Breast epithelium (tissue), 4 donors: ENCODE results near the gene CHD9. TPM values are rescaled to one million over a fixed set of nuclear protein-coding genes. Genes with fewer than 3 reads are reported as not detected.

Experiments used
- DNase-seq, 2 donors: peaks; one replicate each; pipeline ENCODE4 v3.0.0-alpha.2; 2019; ENCODE audit warnings: low spot score in 2 of 2
- H3K27ac ChIP-seq, 2 donors: fragments of 200-600 bp; sonication (generic) in 1 of 2; one replicate each; pipeline ENCODE4 v1.5.1; 2016 to 2019; ENCODE audit warnings: mild to moderate bottlenecking in 1 of 2
- H3K27me3 ChIP-seq, 2 donors: fragments of 200-600 bp; sonication (generic) in 1 of 2; one replicate each; pipeline versions ENCODE4 v1.5.1 to v1.6.0; 2017 to 2019; ENCODE audit warnings: control low read depth in 1 of 2, mild to moderate bottlenecking in 1 of 2
- H3K36me3 ChIP-seq: fragments of 200-600 bp; one replicate; pipeline ENCODE4 v1.5.1; 2019
- H3K4me1 ChIP-seq, 2 donors: fragments of 200-600 bp; sonication (generic); one replicate each; pipeline ENCODE4 v1.5.1; 2016 to 2019; ENCODE audit warnings: control low read depth in 1 of 2
- H3K4me3 ChIP-seq, 3 donors: fragments of 200-600 bp; sonication (generic); 1 replicate in 2 of 3; 2 replicates in 1 of 3; pipeline ENCODE4 v1.5.1; 2016 to 2019; ENCODE audit warnings: mild to moderate bottlenecking in 3 of 3, moderate library complexity in 2 of 3
- H3K9me3 ChIP-seq, 2 donors: fragments of 200-600 bp; sonication (generic) in 1 of 2; one replicate each; pipeline ENCODE4 v1.5.1; 2016 to 2019; ENCODE audit warnings: control low read depth in 1 of 2
- CTCF ChIP-seq, 3 donors: fragments of 450-650 bp; IDR thresholded peaks; one replicate each; pipeline ENCODE4 v1.5.1; 2016 to 2017; ENCODE audit warnings: antibody characterized with exemption in 3 of 3, mild to moderate bottlenecking in 3 of 3, moderate library complexity in 3 of 3
- POLR2A ChIP-seq: fragments of 450-650 bp; IDR thresholded peaks from one replicate; pipeline ENCODE4 v1.6.1; 2016; ENCODE audit warnings: antibody characterized with exemption, mild to moderate bottlenecking, moderate library complexity
- POLR2AphosphoS5 ChIP-seq, 3 donors: sonication (generic); formaldehyde crosslinking; IDR thresholded peaks; one replicate each; pipeline ENCODE4 v1.6.1; 2017; ENCODE audit warnings: antibody characterized with exemption in 3 of 3
- intact Hi-C: fragments of 100-400 bp; cut with DNase I; formaldehyde crosslinking; loops from one replicate; pipeline ENCODE4 v1.15.1; 2023; ENCODE audit warnings: low total_unique reads
- total RNA-seq, 3 donors: library from RNA; depleted of rRNA; stranded (reverse); fragments of >200 nt; gene quantifications; one replicate each; pipeline ENCODE4 v1.1.0, GENCODE V29; 2016

Gene CHD9
- total RNA-seq, 3 donors from 2014 or later: 93.8 to 160 (median 158) TPM

GRCh38 chr16:53090591-53091411 lies 36.0 kb downstream of the CHD9 start:
- H3K27ac ChIP-seq: peak overlapping the region; percentile 81 to 96
- intact Hi-C loops: no loop called here
- H3K36me3 ChIP-seq: no peaks in the 10 kb centered on the region
- peak; percentile 84 to 96 for DNase-seq
- no peaks in the 10 kb centered on the region for H3K27me3 ChIP-seq
- TF ChIP-seq POLR2A (no peak), POLR2AphosphoS5 (IDR thresholded peaks at IDR 0.05) (peak; percentile 85 to 95 (median 93)), CTCF (IDR thresholded peaks at IDR 0.05) (no peak)
- H3K9me3 ChIP-seq: no peaks in the 10 kb centered on the region
- H3K4me3 ChIP-seq: peak overlapping the region in 2 of 3 donors; percentile 1 to 52
- peaks cover 23 to 30% of the 10 kb centered on the region in 2 donors for H3K4me1 ChIP-seq

DNA sequence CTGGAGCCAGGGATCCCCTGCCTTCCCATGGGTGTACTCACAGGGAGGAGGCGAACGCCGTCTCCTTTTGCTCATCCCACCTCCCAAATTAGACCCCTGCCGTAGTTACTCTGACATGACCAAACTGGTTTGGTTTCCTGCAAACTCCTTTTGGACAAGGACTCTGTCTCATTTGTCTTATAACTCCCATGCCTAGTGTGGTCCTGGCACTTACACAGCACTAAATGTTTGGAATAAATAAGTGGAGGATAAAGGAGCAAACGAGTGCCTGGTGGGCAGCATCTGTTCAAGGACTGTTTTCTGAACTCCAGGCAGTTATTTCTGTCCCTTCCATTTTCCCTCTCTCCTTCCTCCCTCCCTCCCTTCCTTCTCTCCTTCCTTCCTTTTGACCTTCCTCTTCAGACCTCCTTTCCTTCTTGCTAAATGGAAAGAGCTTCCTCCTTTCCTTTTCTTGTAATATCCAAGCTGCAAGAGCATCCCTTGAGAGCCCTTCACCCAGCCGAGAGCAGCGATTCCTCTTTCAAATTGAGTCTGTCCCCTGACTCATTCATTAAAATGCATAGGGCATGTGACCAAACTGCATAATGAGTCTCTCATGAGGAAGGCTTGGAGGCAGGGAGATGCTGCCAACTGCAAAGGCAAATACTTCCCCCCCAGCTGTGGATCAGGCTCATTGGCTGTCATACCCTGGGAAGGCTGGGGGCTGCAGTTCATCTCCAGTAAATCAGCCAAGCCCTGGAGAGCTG lies 36.8 kb downstream of the CHD9 start:
- Histone ChIP-seq H3K4me1 (peaks cover 15 to 24% of the 10 kb centered on the region in 2 donors), H3K9me3 (no peaks in the 10 kb centered on the region), H3K27ac (peak overlapping the region; percentile 81 to 96), H3K4me3 (peak overlapping the region in 2 of 3 donors; percentile 0 to 52), H3K36me3 (no peaks in the 10 kb centered on the region), H3K27me3 (no peaks in the 10 kb centered on the region)
- peak in 1 of 2 donors; percentile 52 for DNase-seq
- intact Hi-C loops: no loop called here
- TF ChIP-seq POLR2A (no peak), POLR2AphosphoS5 (IDR thresholded peaks at IDR 0.05) (peak; percentile 10 to 31 (median 11))

DNA sequence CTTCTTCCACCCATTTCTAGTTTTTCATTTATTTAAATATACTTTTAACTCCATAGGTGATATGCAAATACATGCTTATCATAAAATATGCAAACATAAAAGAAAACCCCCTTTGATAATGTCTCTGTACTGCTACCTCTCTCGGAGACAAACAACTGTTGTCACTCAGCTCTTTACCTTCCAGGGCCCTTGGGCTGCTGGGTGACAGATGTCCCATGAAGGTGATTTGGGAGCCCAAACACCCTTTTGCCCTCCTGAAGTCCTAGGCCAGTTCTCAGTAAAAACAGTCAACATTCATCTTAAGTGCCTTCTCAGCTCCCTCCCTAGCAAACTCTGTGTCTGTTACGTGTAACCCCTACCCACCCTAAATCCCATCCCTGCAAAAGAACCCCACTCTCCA lies 37.5 kb downstream of the CHD9 start:
- DNase-seq: no peak
- Histone ChIP-seq H3K36me3 (no peaks in the 10 kb centered on the region), H3K9me3 (no peaks in the 10 kb centered on the region), H3K27ac (peak overlapping the region; percentile 81 to 96), H3K4me3 (no peak overlapping the region), H3K4me1 (peaks cover 9 to 24% of the 10 kb centered on the region in 2 donors), H3K27me3 (no peaks in the 10 kb centered on the region)
- TF ChIP-seq POLR2AphosphoS5 (IDR thresholded peaks at IDR 0.05): no peak
- no peak for TF ChIP-seq CTCF (IDR thresholded peaks at IDR 0.05)
- no peak for TF ChIP-seq POLR2A
- intact Hi-C loops: no loop called here

DNA sequence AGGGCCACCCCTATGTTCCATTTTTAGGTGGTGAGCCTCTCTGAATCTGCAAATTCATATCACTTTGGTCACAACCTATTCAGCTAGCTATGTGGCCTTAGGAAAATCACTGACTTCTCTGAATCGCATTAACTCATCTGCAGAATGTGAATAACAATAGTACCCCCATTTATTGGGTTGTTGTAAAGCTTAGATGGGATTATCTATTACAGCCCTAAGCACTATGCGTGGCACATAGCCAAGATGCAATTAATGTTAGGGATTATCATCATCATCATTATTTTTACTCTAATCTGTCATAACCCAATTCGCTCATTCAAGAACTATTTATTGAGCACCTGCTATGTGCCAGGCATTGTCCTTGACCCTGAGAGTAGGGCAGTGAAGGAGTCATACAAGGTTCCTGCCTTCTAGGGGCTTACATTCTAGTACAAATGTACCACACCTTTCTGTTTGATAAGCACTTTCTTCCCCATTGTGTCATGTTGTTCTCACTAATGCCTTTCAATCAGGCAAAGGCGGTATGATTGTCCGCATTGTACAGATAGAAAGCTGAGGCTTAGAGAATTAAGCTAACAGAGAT lies 38.5 kb downstream of the CHD9 start:
- Histone ChIP-seq H3K36me3 (no peaks in the 10 kb centered on the region), H3K9me3 (no peaks in the 10 kb centered on the region), H3K4me1 (peaks cover 15 to 24% of the 10 kb centered on the region in 2 donors), H3K27me3 (no peaks in the 10 kb centered on the region), H3K27ac (peak overlapping the region; percentile 69 to 91), H3K4me3 (no peak overlapping the region)
- DNase-seq: no peak
- no peak for TF ChIP-seq POLR2A
- no peak for TF ChIP-seq POLR2AphosphoS5 (IDR thresholded peaks at IDR 0.05)
- TF ChIP-seq CTCF (IDR thresholded peaks at IDR 0.05): no peak
- intact Hi-C loops: no loop called here

DNA sequence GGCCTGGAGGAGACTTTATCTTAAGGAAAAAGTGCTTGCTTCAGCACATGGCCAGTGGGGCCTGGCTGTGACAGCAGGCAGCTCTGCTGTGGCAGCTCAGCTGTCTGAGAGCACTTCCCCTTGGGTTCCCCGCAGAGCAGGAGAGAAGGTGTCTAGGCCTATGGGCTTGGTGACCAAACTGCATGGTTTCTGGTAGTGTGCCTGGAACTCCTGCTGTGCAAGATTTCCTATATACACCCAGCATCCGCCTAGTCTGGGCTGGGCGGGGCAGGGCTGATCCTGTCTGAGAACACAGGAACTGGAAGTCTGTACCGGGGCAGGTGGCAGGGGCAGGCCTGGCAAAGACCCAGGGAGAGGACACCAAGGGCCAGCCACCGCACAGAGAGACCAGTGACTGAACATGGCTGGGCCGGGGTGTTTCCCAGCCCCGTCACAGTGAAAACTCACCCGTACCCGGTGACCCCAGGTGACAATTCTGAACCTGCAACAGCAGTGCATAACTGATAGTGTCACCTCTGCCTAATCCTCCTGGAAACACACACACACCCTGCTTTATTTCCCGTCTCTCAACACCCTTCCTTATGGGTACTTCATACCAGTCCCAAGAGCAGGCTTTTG lies 39.3 kb downstream of the CHD9 start:
- Histone ChIP-seq H3K4me1 (peaks cover 17 to 24% of the 10 kb centered on the region in 2 donors), H3K27me3 (no peaks in the 10 kb centered on the region), H3K4me3 (peak overlapping the region in 1 of 3 donors; percentile 22), H3K9me3 (no peaks in the 10 kb centered on the region), H3K36me3 (no peaks in the 10 kb centered on the region), H3K27ac (peak overlapping the region; percentile 69 to 91)
- intact Hi-C loops: no loop called here
- TF ChIP-seq POLR2A (no peak), CTCF (IDR thresholded peaks at IDR 0.05) (no peak), POLR2AphosphoS5 (IDR thresholded peaks at IDR 0.05) (no peak)
- peak; percentile 42 to 60 for DNase-seq
